Calu3 (cell line): ENCODE data around the gene MEGF10. TPM values are rescaled to one million over a fixed set of nuclear protein-coding genes. Genes with fewer than 3 reads are reported as not detected.

Experiments used
- BruUV-seq: library from RNA; stranded (reverse); fragments of 400-500 nt; replicated peaks from 2 replicates; lab custom pipeline; 2021; lab: Mats Ljungman, UMichigan
- CTCF ChIA-PET: fragments of 300-600 bp; sonication (Branson Sonifier 250); formaldehyde crosslinking; loops from one replicate; lab custom pipeline; 2022; ENCODE audit warnings: antibody characterized with exemption; lab: Charles Lee
- DNase-seq: peaks from one replicate; pipeline ENCODE4 v3.0.0; 2022
- H3K27ac Mint-ChIP-seq: one replicate; pipeline ENCODE4 v1.8.0; 2022; ENCODE audit warnings: mixed read lengths; ENCODE audit not compliant: unreplicated experiment
- H3K27me3 Mint-ChIP-seq: one replicate; pipeline ENCODE4 v1.8.0; 2022; ENCODE audit warnings: mixed read lengths; ENCODE audit not compliant: unreplicated experiment
- H3K36me3 Mint-ChIP-seq: one replicate; pipeline ENCODE4 v1.8.0; 2022; ENCODE audit warnings: mild to moderate bottlenecking, moderate library complexity, mixed read lengths; ENCODE audit not compliant: insufficient read depth, unreplicated experiment
- H3K4me1 Mint-ChIP-seq: one replicate; pipeline ENCODE4 v1.8.0; 2022; ENCODE audit warnings: mild to moderate bottlenecking, low read depth, mixed read lengths; ENCODE audit not compliant: unreplicated experiment
- H3K4me3 Mint-ChIP-seq: one replicate; pipeline ENCODE4 v1.8.0; 2022; ENCODE audit warnings: mild to moderate bottlenecking, low read depth, moderate library complexity, mixed read lengths; ENCODE audit not compliant: unreplicated experiment
- H3K9me3 Mint-ChIP-seq: one replicate; pipeline ENCODE4 v1.8.0; 2022; ENCODE audit warnings: low read depth, mixed read lengths; ENCODE audit not compliant: unreplicated experiment
- CTCF ChIP-seq: fragments of 200-600 bp; IDR thresholded peaks from one replicate; pipeline ENCODE4 v1.8.0; 2022; ENCODE audit warnings: antibody characterized with exemption; ENCODE audit not compliant: unreplicated experiment
- intact Hi-C: fragments of 100-400 bp; cut with micrococcal nuclease; formaldehyde crosslinking; loops from one replicate; pipeline ENCODE4 v1.10.0; 2022; ENCODE audit not compliant: unreplicated experiment
- total RNA-seq: library from RNA; stranded (reverse); gene quantifications from 2 replicates; pipeline ENCODE4 v1.2.3, GENCODE V29; 2022

The MEGF10 gene
- total RNA-seq, 1 experiment from 2014 or later = 0.71 TPM

- H3K4me3 Mint-ChIP-seq = no peak overlapping the region
- H3K4me1 Mint-ChIP-seq = peaks cover 34% of the 10 kb centered on the region
Measured at GRCh38 chr5:127428748-127429147, 138.2 kb downstream of the MEGF10 start.

GRCh38 chr5:127429928-127430327 is 139.3 kb downstream of the MEGF10 start:
- no peak overlapping the region for H3K4me3 Mint-ChIP-seq
- no peaks in the 10 kb centered on the region for H3K27me3 Mint-ChIP-seq
- BruUV-seq = no TSS peak
- CTCF ChIA-PET = interaction anchor here (0.5 to 1.5 kb wide), 3 partner anchors 13 to 102 kb away, joined by 3 to 9 read pairs (median 4); no protein-coding TSS in a partner anchor
- H3K9me3 Mint-ChIP-seq = no peaks in the 10 kb centered on the region
- peak overlapping the region; percentile 66 for H3K27ac Mint-ChIP-seq
- no peaks in the 10 kb centered on the region for H3K36me3 Mint-ChIP-seq
- H3K4me1 Mint-ChIP-seq = peaks cover 34% of the 10 kb centered on the region
- no peak for DNase-seq
- no peak for TF ChIP-seq CTCF
- intact Hi-C loops = no loop called here

More at GRCh38 chr5:127428748-127429147, 138.2 kb downstream of the MEGF10 start:
- DNase-seq = peak; percentile 59
- Mint-ChIP-seq H3K27ac (peak overlapping the region; percentile 66), H3K27me3 (no peaks in the 10 kb centered on the region), H3K36me3 (no peaks in the 10 kb centered on the region), H3K9me3 (no peaks in the 10 kb centered on the region)
- BruUV-seq = no TSS peak
- TF ChIP-seq CTCF = no peak
- intact Hi-C loops = no loop called here
- CTCF ChIA-PET = interaction anchor here (0.6 to 1.5 kb wide), 7 partner anchors 9 to 909 kb away, joined by 3 to 9 read pairs (median 3); no protein-coding TSS in a partner anchor

- no peak for TF ChIP-seq CTCF
- Mint-ChIP-seq H3K4me1 (peaks cover 34% of the 10 kb centered on the region), H3K4me3 (no peak overlapping the region), H3K27ac (peak overlapping the region; percentile 66), H3K9me3 (no peaks in the 10 kb centered on the region), H3K27me3 (no peaks in the 10 kb centered on the region), H3K36me3 (no peaks in the 10 kb centered on the region)
- intact Hi-C loops = no loop called here
- CTCF ChIA-PET = interaction anchor here (0.8 kb wide), 1 partner anchor 62 kb away, joined by 4 read pairs; no protein-coding TSS in a partner anchor
- DNase-seq = no peak
- no TSS peak for BruUV-seq
Measured at GRCh38 chr5:127430627-127431026, 140.0 kb downstream of the MEGF10 start.

- no peak overlapping the region for H3K27ac Mint-ChIP-seq
- no peaks in the 10 kb centered on the region for H3K27me3 Mint-ChIP-seq
- no peaks in the 10 kb centered on the region for H3K36me3 Mint-ChIP-seq
- no peak overlapping the region for H3K4me3 Mint-ChIP-seq
- TF ChIP-seq CTCF = no peak
- H3K9me3 Mint-ChIP-seq = no peaks in the 10 kb centered on the region
- CTCF ChIA-PET = no interaction called here
- DNase-seq = no peak
- no TSS peak for BruUV-seq
- H3K4me1 Mint-ChIP-seq = peaks cover 34% of the 10 kb centered on the region
- intact Hi-C loops = no loop called here
Measured at GRCh38 chr5:127431977-127432585, 141.5 kb downstream of the MEGF10 start.
